HepG2 (cell line): ENCODE results near the gene RASL10B. TPM values are rescaled to one million over a fixed set of nuclear protein-coding genes. Genes with fewer than 3 reads are reported as not detected.

ENCODE experiments used
- ARID5B ChIP-seq: IDR thresholded peaks from 2 replicates; pipeline ENCODE4 v1.4.0; 2020; ENCODE audit warnings: mild to moderate bottlenecking, missing genetic modification reagents
- JUN ChIP-seq: sonication (generic); formaldehyde crosslinking; IDR thresholded peaks from 2 replicates; pipeline ENCODE4 v1.4.0; 2020; ENCODE audit warnings: mild to moderate bottlenecking, missing genetic modification reagents
- KMT2A ChIP-seq: sonication (generic); formaldehyde crosslinking; IDR thresholded peaks from 2 replicates; pipeline ENCODE4 v1.4.0; 2020; ENCODE audit warnings: missing genetic modification reagents
- PAWR ChIP-seq: sonication (generic); formaldehyde crosslinking; IDR thresholded peaks from 2 replicates; pipeline ENCODE4 v1.4.0; 2020; ENCODE audit warnings: missing genetic modification reagents, mild to moderate bottlenecking, borderline replicate concordance
- PBX2 ChIP-seq: IDR thresholded peaks from 2 replicates; pipeline ENCODE4 v1.6.1; 2016; ENCODE audit warnings: control low read depth
- PHF20 ChIP-seq: sonication (generic); formaldehyde crosslinking; IDR thresholded peaks from 2 replicates; pipeline ENCODE4 v1.5.0; 2020; ENCODE audit warnings: mild to moderate bottlenecking, missing genetic modification reagents
- SETDB1 ChIP-seq: sonication (generic); formaldehyde crosslinking; IDR thresholded peaks from 2 replicates; pipeline ENCODE4 v1.5.1; 2020; ENCODE audit warnings: missing genetic modification reagents, mild to moderate bottlenecking, borderline replicate concordance
- ZNF343 ChIP-seq: sonication (generic); formaldehyde crosslinking; IDR thresholded peaks from 2 replicates; pipeline ENCODE4 v1.4.0; 2020; ENCODE audit warnings: mild to moderate bottlenecking, missing genetic modification reagents
- ZNF710 ChIP-seq: sonication (generic); formaldehyde crosslinking; IDR thresholded peaks from 2 replicates; pipeline ENCODE4 v1.5.0; 2020; ENCODE audit warnings: mild to moderate bottlenecking, missing genetic modification reagents, borderline replicate concordance
- ZNF879 ChIP-seq: sonication (generic); formaldehyde crosslinking; IDR thresholded peaks from 2 replicates; pipeline ENCODE4 v1.8.1; 2023; ENCODE audit warnings: missing genetic modification reagents
- polyA plus RNA-seq, 8 experiments: library from polyadenylated mRNA; depleted of rRNA in 3 of 8; stranded (reverse) in 7 of 8; unstranded in 1 of 8; fragments of >200 nt; fragmentation: Illumina TruSeq in 4 of 8; extraction: Trizol in 4 of 8; gene quantifications; 2 replicates each; pipeline versions ENCODE4 v1.2.1 to v1.2.3, GENCODE V29; 2011 to 2016; ENCODE audit warnings: low read depth in 4 of 8, missing spikeins in 1 of 8, mixed read lengths in 1 of 8; ENCODE audit not compliant: insufficient read depth in 1 of 8
- total RNA-seq, 5 experiments: library from RNA; depleted of rRNA; stranded (reverse); fragments of >200 nt; fragmentation: Illumina TruSeq; extraction: Trizol; gene quantifications; 2 replicates each; pipeline ENCODE4 v1.2.3, GENCODE V29; 2016; ENCODE audit warnings: low read depth in 1 of 5
- TF ChIP-seq, protein P1 (sequence below): sonication (generic); formaldehyde crosslinking; IDR thresholded peaks from 2 replicates; pipeline ENCODE4 v1.4.0; 2020; ENCODE audit warnings: missing genetic modification reagents, borderline replicate concordance
- TF ChIP-seq, protein P2 (sequence below): sonication (generic); formaldehyde crosslinking; IDR thresholded peaks from 2 replicates; pipeline ENCODE4 v1.5.0; 2020; ENCODE audit warnings: missing genetic modification reagents
- TF ChIP-seq, protein P3 (sequence below): sonication (generic); formaldehyde crosslinking; IDR thresholded peaks from 2 replicates; pipeline ENCODE4 v1.5.0; 2020; ENCODE audit warnings: missing genetic modification reagents

The RASL10B gene
- total and polyA plus RNA-seq, 2 of the 13 experiments (the other 11 are each of a cell fraction or from before 2014, with no cell fraction given), result 8.8 to 11.0 TPM

GRCh38 chr17:35764123-35764991 lies 32.9 kb downstream of the RASL10B start (continued):
- TF ChIP-seq PHF20 (CRISPR knock-in tag) (0 out of 2 replicates have a peak, but pooled peaks have one; percentile 30), ZNF710 (CRISPR knock-in tag) (peak; percentile 79; the same call in 1 of the 2 replicates), ZNF879 (0 out of 2 replicates have a peak, but pooled peaks have one; percentile 71), ARID5B (peak; percentile 62), PAWR (CRISPR knock-in tag) (0 out of 2 replicates have a peak, but pooled peaks have one; percentile 42), ZNF343 (CRISPR knock-in tag) (peak; percentile 80), SETDB1 (CRISPR knock-in tag) (no peak), PBX2 (CRISPR knock-in tag) (no peak), KMT2A (CRISPR knock-in tag) (peak; percentile 67; the same call in 1 of the 2 replicates), JUN (CRISPR knock-in tag) (peak; percentile 57; the same call in 1 of the 2 replicates)
- TF ChIP-seq, protein P1, sequence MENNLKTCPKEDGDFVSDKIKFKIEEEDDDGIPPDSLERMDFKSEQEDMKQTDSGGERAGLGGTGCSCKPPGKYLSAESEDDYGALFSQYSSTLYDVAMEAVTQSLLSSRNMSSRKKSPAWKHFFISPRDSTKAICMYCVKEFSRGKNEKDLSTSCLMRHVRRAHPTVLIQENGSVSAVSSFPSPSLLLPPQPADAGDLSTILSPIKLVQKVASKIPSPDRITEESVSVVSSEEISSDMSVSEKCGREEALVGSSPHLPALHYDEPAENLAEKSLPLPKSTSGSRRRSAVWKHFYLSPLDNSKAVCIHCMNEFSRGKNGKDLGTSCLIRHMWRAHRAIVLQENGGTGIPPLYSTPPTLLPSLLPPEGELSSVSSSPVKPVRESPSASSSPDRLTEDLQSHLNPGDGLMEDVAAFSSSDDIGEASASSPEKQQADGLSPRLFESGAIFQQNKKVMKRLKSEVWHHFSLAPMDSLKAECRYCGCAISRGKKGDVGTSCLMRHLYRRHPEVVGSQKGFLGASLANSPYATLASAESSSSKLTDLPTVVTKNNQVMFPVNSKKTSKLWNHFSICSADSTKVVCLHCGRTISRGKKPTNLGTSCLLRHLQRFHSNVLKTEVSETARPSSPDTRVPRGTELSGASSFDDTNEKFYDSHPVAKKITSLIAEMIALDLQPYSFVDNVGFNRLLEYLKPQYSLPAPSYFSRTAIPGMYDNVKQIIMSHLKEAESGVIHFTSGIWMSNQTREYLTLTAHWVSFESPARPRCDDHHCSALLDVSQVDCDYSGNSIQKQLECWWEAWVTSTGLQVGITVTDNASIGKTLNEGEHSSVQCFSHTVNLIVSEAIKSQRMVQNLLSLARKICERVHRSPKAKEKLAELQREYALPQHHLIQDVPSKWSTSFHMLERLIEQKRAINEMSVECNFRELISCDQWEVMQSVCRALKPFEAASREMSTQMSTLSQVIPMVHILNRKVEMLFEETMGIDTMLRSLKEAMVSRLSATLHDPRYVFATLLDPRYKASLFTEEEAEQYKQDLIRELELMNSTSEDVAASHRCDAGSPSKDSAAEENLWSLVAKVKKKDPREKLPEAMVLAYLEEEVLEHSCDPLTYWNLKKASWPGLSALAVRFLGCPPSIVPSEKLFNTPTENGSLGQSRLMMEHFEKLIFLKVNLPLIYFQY (CRISPR knock-in tag), result peak; percentile 40; the same call in 1 of the 2 replicates
- TF ChIP-seq, protein P2, sequence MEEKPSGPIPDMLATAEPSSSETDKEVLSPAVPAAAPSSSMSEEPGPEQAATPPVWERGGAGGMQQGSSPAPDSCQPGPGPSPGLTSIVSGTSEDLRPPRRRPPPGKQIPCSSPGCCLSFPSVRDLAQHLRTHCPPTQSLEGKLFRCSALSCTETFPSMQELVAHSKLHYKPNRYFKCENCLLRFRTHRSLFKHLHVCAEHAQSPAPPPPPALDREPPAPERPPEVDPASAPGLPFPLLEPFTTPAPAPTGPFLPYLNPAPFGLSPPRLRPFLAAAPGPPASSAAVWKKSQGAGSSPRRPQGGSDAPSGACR (CRISPR knock-in tag), result 0 out of 2 replicates have a peak, but pooled peaks have one; percentile 88
- TF ChIP-seq, protein P3, sequence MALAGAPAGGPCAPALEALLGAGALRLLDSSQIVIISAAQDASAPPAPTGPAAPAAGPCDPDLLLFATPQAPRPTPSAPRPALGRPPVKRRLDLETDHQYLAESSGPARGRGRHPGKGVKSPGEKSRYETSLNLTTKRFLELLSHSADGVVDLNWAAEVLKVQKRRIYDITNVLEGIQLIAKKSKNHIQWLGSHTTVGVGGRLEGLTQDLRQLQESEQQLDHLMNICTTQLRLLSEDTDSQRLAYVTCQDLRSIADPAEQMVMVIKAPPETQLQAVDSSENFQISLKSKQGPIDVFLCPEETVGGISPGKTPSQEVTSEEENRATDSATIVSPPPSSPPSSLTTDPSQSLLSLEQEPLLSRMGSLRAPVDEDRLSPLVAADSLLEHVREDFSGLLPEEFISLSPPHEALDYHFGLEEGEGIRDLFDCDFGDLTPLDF (CRISPR knock-in tag), result 0 out of 2 replicates have a peak, but pooled peaks have one; percentile 53
